Type B pancreatic cell (in vitro differentiated cells): ENCODE data around the gene HGD. TPM values are rescaled to one million over a fixed set of nuclear protein-coding genes. Genes with fewer than 3 reads are reported as not detected.

ENCODE experiments used
- DNase-seq: peaks from one replicate; pipeline ENCODE4 v3.0.0; 2021; ENCODE audit warnings: mixed read lengths; ENCODE audit not compliant: unreplicated experiment; ENCODE audit errors: extremely low spot score
- H3K27ac Mint-ChIP-seq: 2 replicates; pipeline ENCODE4 v1.8.0; 2021; ENCODE audit warnings: mild to moderate bottlenecking, mixed read lengths
- H3K27me3 Mint-ChIP-seq: 2 replicates; pipeline ENCODE4 v1.8.0; 2021; ENCODE audit warnings: mixed read lengths
- H3K36me3 Mint-ChIP-seq: 2 replicates; pipeline ENCODE4 v1.8.0; 2021; ENCODE audit warnings: mixed read lengths
- H3K4me1 Mint-ChIP-seq: one replicate; pipeline ENCODE4 v1.8.0; 2021; ENCODE audit warnings: mixed read lengths; ENCODE audit not compliant: unreplicated experiment
- H3K4me3 Mint-ChIP-seq: 2 replicates; pipeline ENCODE4 v1.8.0; 2021; ENCODE audit warnings: mild to moderate bottlenecking, mixed read lengths
- H3K9me3 Mint-ChIP-seq: 2 replicates; pipeline ENCODE4 v1.8.0; 2021; ENCODE audit warnings: mixed read lengths
- total RNA-seq: library from RNA; stranded (reverse); gene quantifications from 2 replicates; pipeline ENCODE4 v1.2.1, GENCODE V29; 2021; ENCODE audit warnings: low replicate concordance
- TF ChIP-seq, protein P1 (sequence below): fragments of 200-600 bp; sonication (generic); conservative IDR thresholded peaks from 2 replicates; pipeline ENCODE4 v1.5.0; 2021; ENCODE audit warnings: antibody characterized with exemption, mild to moderate bottlenecking

Gene HGD
- total RNA-seq, 1 donor from 2014 or later: 10.4 TPM

DNA sequence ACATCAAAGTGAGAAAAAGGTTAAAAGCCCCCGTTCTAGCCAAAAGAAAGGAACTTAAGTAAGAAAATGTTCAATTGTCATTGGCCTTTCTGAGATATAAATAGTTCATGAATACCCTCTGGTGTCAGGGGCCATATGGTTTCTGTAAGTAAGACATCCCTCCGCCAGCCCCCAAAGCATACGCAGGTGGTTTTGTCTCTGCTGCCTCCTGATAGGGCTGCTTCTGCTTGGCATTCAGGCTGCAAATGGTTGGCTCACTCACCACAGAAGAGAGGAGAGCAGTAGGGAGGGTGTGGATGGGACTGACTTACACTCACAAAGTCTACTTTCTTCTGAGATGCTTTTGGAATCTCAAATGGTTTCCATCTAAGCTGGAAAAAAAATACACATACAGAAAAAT lies 29.8 kb downstream of the HGD start:
- Mint-ChIP-seq H3K27me3 (no peaks in the 10 kb centered on the region), H3K4me3 (no peak overlapping the region), H3K9me3 (no peaks in the 10 kb centered on the region), H3K4me1 (no peaks in the 10 kb centered on the region), H3K36me3 (no peaks in the 10 kb centered on the region), H3K27ac (no peak overlapping the region)
- TF ChIP-seq, protein P1, sequence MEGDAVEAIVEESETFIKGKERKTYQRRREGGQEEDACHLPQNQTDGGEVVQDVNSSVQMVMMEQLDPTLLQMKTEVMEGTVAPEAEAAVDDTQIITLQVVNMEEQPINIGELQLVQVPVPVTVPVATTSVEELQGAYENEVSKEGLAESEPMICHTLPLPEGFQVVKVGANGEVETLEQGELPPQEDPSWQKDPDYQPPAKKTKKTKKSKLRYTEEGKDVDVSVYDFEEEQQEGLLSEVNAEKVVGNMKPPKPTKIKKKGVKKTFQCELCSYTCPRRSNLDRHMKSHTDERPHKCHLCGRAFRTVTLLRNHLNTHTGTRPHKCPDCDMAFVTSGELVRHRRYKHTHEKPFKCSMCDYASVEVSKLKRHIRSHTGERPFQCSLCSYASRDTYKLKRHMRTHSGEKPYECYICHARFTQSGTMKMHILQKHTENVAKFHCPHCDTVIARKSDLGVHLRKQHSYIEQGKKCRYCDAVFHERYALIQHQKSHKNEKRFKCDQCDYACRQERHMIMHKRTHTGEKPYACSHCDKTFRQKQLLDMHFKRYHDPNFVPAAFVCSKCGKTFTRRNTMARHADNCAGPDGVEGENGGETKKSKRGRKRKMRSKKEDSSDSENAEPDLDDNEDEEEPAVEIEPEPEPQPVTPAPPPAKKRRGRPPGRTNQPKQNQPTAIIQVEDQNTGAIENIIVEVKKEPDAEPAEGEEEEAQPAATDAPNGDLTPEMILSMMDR: no peak
- DNase-seq: no peak

DNA sequence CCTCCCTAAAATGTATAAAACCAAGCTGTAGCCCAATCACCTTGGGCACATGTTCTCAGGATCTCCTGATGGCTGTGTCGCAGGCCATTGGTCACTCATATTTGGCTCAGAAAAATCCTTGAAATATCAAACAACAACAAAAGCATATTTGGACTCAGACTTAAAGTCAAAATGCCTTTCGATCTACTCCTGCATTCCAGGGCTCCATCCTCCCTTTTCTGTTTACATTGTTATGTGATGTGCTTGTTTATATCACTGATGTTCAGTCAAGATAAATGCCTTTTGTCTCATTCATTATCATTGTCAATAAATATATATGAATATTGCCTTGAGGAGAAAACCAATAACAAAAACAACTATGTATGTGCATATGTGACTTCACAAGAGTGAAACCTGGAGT lies 31.7 kb downstream of the HGD start:
- no peak overlapping the region for H3K27ac Mint-ChIP-seq
- H3K9me3 Mint-ChIP-seq: no peaks in the 10 kb centered on the region
- H3K4me1 Mint-ChIP-seq: no peaks in the 10 kb centered on the region
- TF ChIP-seq, protein P1: no peak
- DNase-seq: no peak
- H3K36me3 Mint-ChIP-seq: no peaks in the 10 kb centered on the region
- H3K4me3 Mint-ChIP-seq: no peak overlapping the region
- H3K27me3 Mint-ChIP-seq: no peaks in the 10 kb centered on the region

DNA sequence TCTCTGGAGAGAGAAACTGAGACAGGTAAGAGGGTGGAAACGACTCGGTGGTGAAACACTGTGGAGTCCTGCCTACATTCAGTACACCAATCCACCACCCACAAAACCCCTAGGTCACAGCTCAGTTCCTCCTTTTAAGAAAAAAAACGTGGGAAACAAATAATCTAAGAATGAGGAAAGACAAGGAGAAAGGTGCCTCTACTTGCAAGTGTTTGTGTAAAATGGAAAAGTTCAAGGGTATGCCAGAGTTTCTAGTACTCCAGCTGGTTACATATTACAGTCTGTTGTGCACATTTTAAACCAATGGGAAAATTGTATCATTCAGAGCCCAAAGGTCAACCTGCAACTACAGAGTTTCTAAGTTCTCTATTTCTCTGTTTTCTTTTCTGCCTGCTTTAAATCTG lies 32.2 kb downstream of the HGD start:
- TF ChIP-seq, protein P1: no peak
- no peak overlapping the region for H3K27ac Mint-ChIP-seq
- no peak overlapping the region for H3K4me3 Mint-ChIP-seq
- H3K9me3 Mint-ChIP-seq: no peaks in the 10 kb centered on the region
- no peak for DNase-seq
- H3K36me3 Mint-ChIP-seq: no peaks in the 10 kb centered on the region
- H3K4me1 Mint-ChIP-seq: no peaks in the 10 kb centered on the region
- H3K27me3 Mint-ChIP-seq: no peaks in the 10 kb centered on the region

DNA sequence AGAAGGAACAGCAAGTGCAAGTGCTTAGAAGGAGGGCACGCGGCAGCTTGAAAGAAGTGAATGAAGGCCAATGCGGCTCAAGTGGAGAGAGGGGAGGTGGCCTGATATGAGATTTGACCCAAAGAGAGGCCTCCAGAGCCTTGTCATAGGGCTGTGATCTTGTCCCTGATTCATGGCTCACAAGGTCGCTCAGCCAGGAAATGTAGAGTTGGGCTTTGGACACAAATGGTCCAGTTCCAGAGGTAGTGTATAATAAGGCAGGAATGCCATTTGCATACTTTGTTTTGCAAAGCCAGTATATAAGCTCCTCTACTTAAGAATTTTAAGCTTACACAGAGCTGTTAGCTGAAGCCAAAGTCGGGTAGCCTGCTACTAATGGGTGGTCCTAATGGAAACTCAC lies 33.7 kb downstream of the HGD start:
- H3K27ac Mint-ChIP-seq: no peak overlapping the region
- TF ChIP-seq, protein P1: no peak
- no peaks in the 10 kb centered on the region for H3K9me3 Mint-ChIP-seq

DNA sequence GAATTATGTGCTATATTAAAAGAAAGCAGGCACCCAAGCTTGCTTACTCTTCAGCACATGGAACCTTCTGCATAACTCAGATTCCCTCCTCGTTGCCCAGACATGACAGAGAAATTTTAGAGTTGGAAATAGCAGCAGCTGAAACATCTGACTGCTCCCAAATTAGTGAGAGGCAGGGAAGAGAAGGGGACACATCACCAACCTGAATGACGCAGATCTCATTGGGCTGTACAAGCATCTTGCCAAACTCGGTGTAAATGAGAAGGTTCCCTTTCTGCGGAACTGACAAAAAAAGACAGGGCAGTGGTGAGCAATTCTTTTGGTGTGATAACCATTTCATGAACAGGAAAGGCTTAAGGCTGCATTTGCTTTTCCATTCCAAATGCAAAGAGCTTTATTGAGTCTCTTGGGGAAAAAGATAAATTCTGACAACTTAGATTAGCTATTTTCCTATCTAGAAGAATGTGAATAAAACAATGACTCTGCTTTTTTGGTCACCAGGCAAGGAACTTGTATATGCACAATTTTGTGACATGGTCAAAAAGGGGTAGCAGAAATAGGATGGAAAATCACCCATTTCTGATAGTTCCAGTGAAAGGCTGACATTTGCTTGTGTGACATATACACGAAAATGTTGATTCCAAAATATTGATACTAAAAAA lies 35.1 kb downstream of the HGD start:
- Mint-ChIP-seq H3K4me1 (no peaks in the 10 kb centered on the region), H3K27ac (no peak overlapping the region), H3K4me3 (no peak overlapping the region), H3K36me3 (no peaks in the 10 kb centered on the region), H3K9me3 (no peaks in the 10 kb centered on the region), H3K27me3 (no peaks in the 10 kb centered on the region)
- TF ChIP-seq, protein P1: no peak
- no peak for DNase-seq

More for the DNA sequence above, 33.7 kb downstream of the HGD start:
- Mint-ChIP-seq H3K4me3 (no peak overlapping the region), H3K27me3 (no peaks in the 10 kb centered on the region), H3K4me1 (no peaks in the 10 kb centered on the region), H3K36me3 (no peaks in the 10 kb centered on the region)
- DNase-seq: no peak
